CD4-positive, alpha-beta memory T cell (primary cell): ENCODE data around the gene PDIA2. TPM values are rescaled to one million over a fixed set of nuclear protein-coding genes. Genes with fewer than 3 reads are reported as not detected.
"Not testable (repeated sequence)": the region's sequence is repeated elsewhere in the genome, so short reads cannot be mapped to it uniquely, and the experiment has no call there.

Source experiments
- CTCF ChIA-PET: fragments of 350-600 bp; sonication (Branson Sonifier 250); formaldehyde crosslinking; loops from one replicate; lab custom pipeline; 2021; ENCODE audit warnings: inconsistent platforms; ENCODE audit not compliant: partially characterized antibody; lab: Charles Lee
- POLR2A ChIA-PET: fragments of 350-600 bp; sonication (Branson Sonifier 250); formaldehyde crosslinking; loops from one replicate; lab custom pipeline; 2021; ENCODE audit not compliant: partially characterized antibody; lab: Charles Lee
- DNase-seq, 5 donors: peaks; one replicate each; pipeline versions ENCODE4 v3.0.0 to v3.0.0-alpha.2; 2020 to 2022; ENCODE audit warnings: mixed read lengths in 1 of 5
- H3K27ac ChIP-seq: one replicate; pipeline ENCODE4 v1.7.0; 2013; ENCODE audit warnings: low read depth, low read length
- H3K27me3 ChIP-seq: 2 replicates; pipeline ENCODE4 v1.7.0; 2013; ENCODE audit warnings: mild to moderate bottlenecking, low read length, moderate library complexity; ENCODE audit not compliant: insufficient read depth
- H3K36me3 ChIP-seq: 2 replicates; pipeline ENCODE4 v1.7.0; 2013; ENCODE audit warnings: mild to moderate bottlenecking, low read length, moderate library complexity; ENCODE audit not compliant: insufficient read depth
- H3K4me1 ChIP-seq: 2 replicates; pipeline ENCODE4 v1.7.0; 2013; ENCODE audit warnings: mild to moderate bottlenecking, low read length, moderate library complexity; ENCODE audit not compliant: insufficient read depth
- H3K4me3 ChIP-seq, 2 donors: one replicate each; pipeline ENCODE4 v1.7.0; 2013; ENCODE audit warnings: low read length in 2 of 2, mild to moderate bottlenecking in 1 of 2
- H3K9me3 ChIP-seq, 2 donors: one replicate each; pipeline ENCODE4 v1.7.0; 2013; ENCODE audit warnings: low read length in 2 of 2, control low read depth in 1 of 2; ENCODE audit not compliant: control insufficient read depth in 1 of 2
- H3K27ac Mint-ChIP-seq, 7 donors: one replicate each; pipeline ENCODE4 v1.8.0; 2020 to 2021; ENCODE audit warnings: mixed read lengths in 7 of 7, mild to moderate bottlenecking in 6 of 7, inconsistent platforms in 3 of 7, moderate library complexity in 3 of 7
- H3K27me3 Mint-ChIP-seq, 2 donors: one replicate each; pipeline ENCODE4 v1.8.0; 2020 to 2021; ENCODE audit warnings: mixed read lengths in 2 of 2
- H3K36me3 Mint-ChIP-seq, 2 donors: one replicate each; pipeline ENCODE4 v1.8.0; 2020 to 2021; ENCODE audit warnings: mixed read lengths in 2 of 2, inconsistent platforms in 1 of 2, mild to moderate bottlenecking in 1 of 2
- H3K4me1 Mint-ChIP-seq, 4 donors: one replicate each; pipeline ENCODE4 v1.8.0; 2020 to 2021; ENCODE audit warnings: mixed read lengths in 4 of 4, mild to moderate bottlenecking in 1 of 4
- H3K4me3 Mint-ChIP-seq, 8 donors: one replicate each; pipeline ENCODE4 v1.8.0; 2020 to 2021; ENCODE audit warnings: mixed read lengths in 8 of 8, mild to moderate bottlenecking in 7 of 8, moderate library complexity in 6 of 8, inconsistent platforms in 3 of 8
- H3K9me3 Mint-ChIP-seq, 8 donors: one replicate each; pipeline ENCODE4 v1.8.0; 2020 to 2021; ENCODE audit warnings: mixed read lengths in 8 of 8, mild to moderate bottlenecking in 5 of 8, inconsistent platforms in 3 of 8, moderate library complexity in 1 of 8
- intact Hi-C: fragments of 100-400 bp; cut with micrococcal nuclease; formaldehyde crosslinking; loops from one replicate; pipeline ENCODE4 v1.15.1; 2023
- polyA plus RNA-seq, 2 donors: library from polyadenylated mRNA; unstranded; fragments of 300-500 nt; fragmentation: Illumina TruSeq; gene quantifications; one replicate each; pipeline ENCODE4 v1.2.3, GENCODE V29; 2021
- total RNA-seq, 2 experiments: library from RNA; stranded (reverse); gene quantifications; one replicate each; pipeline ENCODE4 v1.2.3, GENCODE V29; 2021

The PDIA2 gene
- total and polyA plus RNA-seq, 4 experiments from 2014 or later = not detected

DNA sequence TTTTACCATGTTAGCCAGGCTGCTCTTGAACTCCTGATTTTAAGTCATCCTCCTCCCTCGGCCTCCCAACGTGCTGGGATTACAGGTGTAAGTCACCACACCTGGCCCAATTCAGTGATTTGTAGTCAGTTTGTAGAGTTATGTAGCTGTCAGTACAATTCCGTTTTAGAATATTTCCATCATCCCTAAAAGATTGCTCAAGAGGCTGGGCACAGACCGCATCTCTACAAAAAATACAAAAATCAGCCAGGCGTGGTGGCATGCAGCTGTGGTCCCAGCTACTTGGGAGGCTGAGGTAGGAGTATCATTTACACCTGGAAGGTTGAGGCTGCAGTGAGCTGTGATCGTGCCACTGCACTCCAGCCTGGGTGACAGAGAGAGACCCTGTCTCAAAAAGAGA is 27.8 kb upstream of the PDIA2 start:
- Mint-ChIP-seq H3K4me1 (peaks cover 19 to 41% (median 29%) of the 10 kb centered on the region in 4 donors), H3K27ac (peak overlapping the region in 1 of 7 donors; percentile 55), H3K27me3 (no peaks in the 10 kb centered on the region), H3K9me3 (no peaks in the 10 kb centered on the region), H3K4me3 (peak overlapping the region in 1 of 8 donors; percentile 39), H3K36me3 (peaks cover 21 to 31% of the 10 kb centered on the region in 2 donors)
- Histone ChIP-seq H3K4me1 (peaks cover 22% of the 10 kb centered on the region), H3K27ac (no peak overlapping the region), H3K9me3 (no peaks in the 10 kb centered on the region), H3K36me3 (no peaks in the 10 kb centered on the region), H3K27me3 (no peaks in the 10 kb centered on the region), H3K4me3 (no peak overlapping the region)
- no peak for DNase-seq
- intact Hi-C loops = no loop called here
- POLR2A ChIA-PET = no interaction called here
- CTCF ChIA-PET = interaction anchor here (0.6 kb wide), 1 partner anchor 96 kb away, joined by 3 read pairs; no protein-coding TSS in a partner anchor

DNA sequence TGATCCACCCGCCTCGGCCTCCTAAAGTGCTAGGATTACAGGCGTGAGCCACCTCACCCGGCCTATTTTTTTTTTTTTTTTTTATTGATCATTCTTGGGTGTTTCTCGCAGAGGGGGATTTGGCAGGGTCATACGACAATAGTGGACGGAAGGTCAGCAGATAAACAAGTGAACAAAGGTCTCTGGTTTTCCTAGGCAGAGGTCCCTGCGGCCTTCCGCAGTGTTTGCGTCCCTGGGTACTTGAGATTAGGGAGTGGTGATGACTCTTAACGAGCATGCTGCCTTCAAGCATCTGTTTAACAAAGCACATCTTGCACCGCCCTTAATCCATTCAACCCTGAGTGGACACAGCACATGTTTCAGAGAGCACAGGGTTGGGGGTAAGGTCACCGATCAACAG is 24.9 kb upstream of the PDIA2 start:
- CTCF ChIA-PET = interaction anchor here (3.3 kb wide), 1 partner anchor 23 kb away, joined by 8 read pairs; the partner anchor contains the start of gene FAM234A
- POLR2A ChIA-PET, H3K27ac ChIP-seq, H3K27me3 Mint-ChIP-seq, DNase-seq, intact Hi-C loops, H3K9me3 Mint-ChIP-seq, H3K36me3 ChIP-seq, H3K27ac Mint-ChIP-seq, H3K27me3 ChIP-seq, H3K4me3 ChIP-seq, H3K4me3 Mint-ChIP-seq, H3K9me3 ChIP-seq: not testable (repeated sequence)
- Mint-ChIP-seq H3K4me1 (peaks cover 10 to 32% (median 17%) of the 10 kb centered on the region in 4 donors), H3K36me3 (peaks cover 27 to 37% of the 10 kb centered on the region in 2 donors)
- peaks cover 12% of the 10 kb centered on the region for H3K4me1 ChIP-seq

DNA sequence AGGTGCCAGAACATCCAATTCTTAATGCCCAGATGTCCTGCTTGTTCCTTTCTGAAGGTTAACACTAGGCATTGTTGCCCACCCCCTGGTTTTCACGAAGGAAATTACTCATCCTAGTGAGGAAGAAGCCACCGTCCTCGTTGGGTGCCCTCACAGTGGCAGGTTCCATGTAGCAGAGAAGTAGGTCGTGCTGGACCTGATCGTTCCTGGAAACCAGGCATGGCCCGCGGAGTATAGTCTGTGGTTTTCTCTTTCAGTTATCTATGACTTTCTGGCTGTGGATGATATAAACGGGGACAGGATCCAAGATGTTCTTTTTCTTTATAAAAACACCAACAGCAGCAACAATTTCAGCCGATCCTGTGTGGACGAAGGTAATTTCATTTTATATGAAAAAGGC is 23.7 kb upstream of the PDIA2 start:
- H3K9me3 ChIP-seq = no peaks in the 10 kb centered on the region
- H3K27me3 Mint-ChIP-seq = no peaks in the 10 kb centered on the region
- H3K27me3 ChIP-seq = no peaks in the 10 kb centered on the region
- ChIA-PET POLR2A (no interaction called here), CTCF (interaction anchor here (3.3 kb wide), 1 partner anchor 24 kb away, joined by 8 read pairs; the partner anchor contains the start of gene FAM234A)
- peaks cover 5 to 21% (median 9%) of the 10 kb centered on the region in 4 donors for H3K4me1 Mint-ChIP-seq
- no peaks in the 10 kb centered on the region for H3K36me3 ChIP-seq
- intact Hi-C loops = no loop called here
- H3K4me1 ChIP-seq = peaks cover under 1% of the 10 kb centered on the region
- H3K36me3 Mint-ChIP-seq = peaks cover 27 to 33% of the 10 kb centered on the region in 2 donors
- peak overlapping the region in 1 of 7 donors; percentile 3 for H3K27ac Mint-ChIP-seq
- no peaks in the 10 kb centered on the region for H3K9me3 Mint-ChIP-seq
- no peak overlapping the region for H3K27ac ChIP-seq
- peak in 1 of 5 donors; percentile 7 for DNase-seq
- H3K4me3 Mint-ChIP-seq = no peak overlapping the region
- H3K4me3 ChIP-seq = no peak overlapping the region

DNA sequence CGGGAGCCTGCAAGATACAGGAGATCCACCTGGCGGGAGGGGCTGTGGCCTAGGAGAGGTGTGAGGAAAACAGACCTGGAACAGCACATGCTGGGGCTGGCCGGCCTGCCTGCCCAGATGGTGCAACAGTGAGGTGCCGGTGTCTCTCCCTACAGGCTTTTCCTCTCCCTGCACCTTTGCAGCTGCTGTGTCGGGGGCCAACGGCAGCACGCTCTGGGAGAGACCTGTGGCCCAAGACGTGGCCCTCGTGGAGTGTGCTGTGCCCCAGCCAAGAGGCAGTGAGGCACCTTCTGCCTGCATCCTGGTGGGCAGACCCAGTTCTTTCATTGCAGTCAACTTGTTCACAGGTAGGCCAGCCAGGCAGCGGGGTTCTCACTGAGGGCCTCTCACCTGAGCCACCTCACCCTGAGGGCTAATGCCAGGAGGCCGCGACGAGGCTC is 23.1 kb upstream of the PDIA2 start:
- no peaks in the 10 kb centered on the region for H3K27me3 ChIP-seq
- CTCF ChIA-PET = interaction anchor here (3.3 kb wide), 1 partner anchor 25 kb away, joined by 8 read pairs; the partner anchor contains the start of gene FAM234A

DNA sequence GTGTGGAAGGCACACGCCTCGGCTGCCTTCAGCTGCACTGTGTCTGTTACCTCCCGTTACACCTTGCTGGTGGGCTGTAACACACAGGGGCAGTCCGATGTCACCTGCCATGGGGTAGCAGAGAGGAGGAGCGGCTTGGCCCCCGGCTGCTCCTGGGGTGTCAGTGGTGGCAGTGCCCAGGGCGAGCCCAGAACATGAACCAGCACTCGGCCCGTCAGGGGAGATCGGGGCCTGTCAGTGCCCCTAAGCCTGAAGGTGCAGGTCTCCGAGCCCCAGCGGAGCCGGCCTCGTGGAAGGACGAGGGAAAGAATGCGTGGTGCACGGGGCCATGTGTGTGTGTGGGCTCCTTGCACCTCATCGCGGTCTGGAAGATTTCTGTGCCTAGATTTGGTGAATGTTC is 22.6 kb upstream of the PDIA2 start:
- intact Hi-C loops = no loop called here
- Histone ChIP-seq H3K9me3 (no peaks in the 10 kb centered on the region), H3K36me3 (no peaks in the 10 kb centered on the region), H3K4me1 (peaks cover under 1% of the 10 kb centered on the region), H3K4me3 (no peak overlapping the region), H3K27me3 (no peaks in the 10 kb centered on the region), H3K27ac (no peak overlapping the region)
- ChIA-PET CTCF (interaction anchor here (3.3 kb wide), 1 partner anchor 25 kb away, joined by 8 read pairs; the partner anchor contains the start of gene FAM234A), POLR2A (no interaction called here)
- H3K27me3 Mint-ChIP-seq = no peaks in the 10 kb centered on the region
- H3K36me3 Mint-ChIP-seq = peaks cover 27 to 31% of the 10 kb centered on the region in 2 donors
- H3K4me1 Mint-ChIP-seq = peaks cover 3 to 11% (median 6%) of the 10 kb centered on the region in 4 donors
- peak in 1 of 5 donors; percentile 17 for DNase-seq
- no peak overlapping the region for H3K4me3 Mint-ChIP-seq
- H3K27ac Mint-ChIP-seq = peak overlapping the region in 1 of 7 donors; percentile 48
- no peaks in the 10 kb centered on the region for H3K9me3 Mint-ChIP-seq

More for the DNA sequence above, 23.1 kb upstream of the PDIA2 start:
- Histone ChIP-seq H3K36me3 (no peaks in the 10 kb centered on the region), H3K4me3 (no peak overlapping the region), H3K27ac (no peak overlapping the region), H3K9me3 (no peaks in the 10 kb centered on the region), H3K4me1 (no peaks in the 10 kb centered on the region)
- Mint-ChIP-seq H3K4me1 (peaks cover 3 to 15% (median 7%) of the 10 kb centered on the region in 4 donors), H3K36me3 (peaks cover 27 to 33% of the 10 kb centered on the region in 2 donors), H3K9me3 (no peaks in the 10 kb centered on the region), H3K4me3 (no peak overlapping the region), H3K27me3 (no peaks in the 10 kb centered on the region), H3K27ac (no peak overlapping the region)
- peak in 1 of 5 donors; percentile 2 for DNase-seq
- POLR2A ChIA-PET = no interaction called here
- intact Hi-C loops = no loop called here

DNA sequence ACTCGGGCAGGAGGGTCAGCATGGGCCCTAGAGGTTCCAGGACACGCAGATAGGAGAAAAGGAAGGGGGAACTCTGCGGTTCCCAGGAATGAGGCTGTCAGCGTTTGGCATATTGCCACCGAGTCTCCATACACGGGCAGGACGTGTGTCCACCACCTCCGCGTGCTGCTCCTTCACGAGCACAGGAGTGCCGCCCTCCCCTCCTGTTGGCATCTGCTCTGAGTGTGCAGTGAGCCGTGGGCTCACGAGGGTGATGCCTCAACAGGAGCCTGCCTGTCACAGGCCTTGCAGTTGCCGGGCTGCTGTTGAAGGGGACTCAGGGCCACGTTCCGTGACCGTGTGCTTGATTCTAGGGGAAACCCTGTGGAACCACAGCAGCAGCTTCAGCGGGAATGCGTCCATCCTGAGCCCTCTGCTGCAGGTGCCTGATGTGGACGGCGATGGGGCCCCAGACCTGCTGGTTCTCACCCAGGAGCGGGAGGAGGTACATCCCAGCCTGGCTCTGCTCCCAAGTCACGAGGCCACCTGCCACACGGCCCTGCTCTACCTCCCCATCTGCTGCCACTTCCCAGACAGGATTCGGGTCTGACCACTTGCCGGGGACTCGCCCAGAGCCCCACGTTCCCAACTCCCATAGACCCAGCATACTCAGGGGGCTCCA is 21.8 kb upstream of the PDIA2 start:
- Histone ChIP-seq H3K27me3 (no peaks in the 10 kb centered on the region), H3K27ac (no peak overlapping the region), H3K4me1 (peaks cover 6% of the 10 kb centered on the region), H3K36me3 (no peaks in the 10 kb centered on the region), H3K9me3 (no peaks in the 10 kb centered on the region), H3K4me3 (no peak overlapping the region)
- no peak overlapping the region for H3K27ac Mint-ChIP-seq
- ChIA-PET POLR2A (no interaction called here), CTCF (interaction anchor here (3.3 kb wide), 1 partner anchor 26 kb away, joined by 8 read pairs; the partner anchor contains the start of gene FAM234A)
- no peaks in the 10 kb centered on the region for H3K9me3 Mint-ChIP-seq
- H3K27me3 Mint-ChIP-seq = no peaks in the 10 kb centered on the region
- DNase-seq = peak in 1 of 5 donors; percentile 13
- H3K4me1 Mint-ChIP-seq = peaks cover 2 to 14% (median 3%) of the 10 kb centered on the region in 4 donors
- intact Hi-C loops = no loop called here
- peaks cover 22 to 26% of the 10 kb centered on the region in 2 donors for H3K36me3 Mint-ChIP-seq
- H3K4me3 Mint-ChIP-seq = no peak overlapping the region

DNA sequence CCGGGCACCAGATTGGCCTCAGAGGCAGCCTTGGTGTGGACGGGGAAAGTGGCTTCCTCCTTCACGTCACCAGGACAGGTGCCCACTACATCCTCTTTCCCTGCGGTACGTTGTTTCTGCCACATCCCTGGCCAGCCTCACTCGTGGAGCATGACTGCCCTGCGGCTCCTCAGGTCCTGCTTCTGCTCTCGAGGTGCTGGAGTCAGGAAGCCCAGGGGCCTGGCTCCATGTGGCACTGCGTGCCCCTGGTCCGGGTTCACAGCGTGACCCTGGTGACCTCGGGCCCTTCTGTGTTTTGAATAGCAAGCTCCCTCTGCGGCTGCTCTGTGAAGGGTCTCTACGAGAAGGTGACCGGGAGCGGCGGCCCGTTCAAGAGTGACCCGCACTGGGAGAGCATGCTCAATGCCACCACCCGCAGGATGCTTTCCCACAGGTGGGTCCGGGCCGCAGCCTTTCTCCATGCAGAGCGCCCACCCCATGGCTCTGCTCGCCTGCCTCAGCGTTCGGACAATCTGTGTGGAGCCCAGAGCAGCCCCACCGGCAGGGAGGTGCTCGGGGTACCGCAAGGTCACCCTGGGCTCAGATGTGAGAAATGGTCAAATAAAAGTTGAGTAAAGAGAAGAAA is 20.7 kb upstream of the PDIA2 start:
- H3K4me1 Mint-ChIP-seq = peaks cover 0 to 13% (median 2%) of the 10 kb centered on the region in 4 donors
- Histone ChIP-seq H3K4me1 (peaks cover 6% of the 10 kb centered on the region), H3K27me3 (no peaks in the 10 kb centered on the region), H3K36me3 (no peaks in the 10 kb centered on the region), H3K9me3 (no peaks in the 10 kb centered on the region), H3K4me3 (no peak overlapping the region), H3K27ac (no peak overlapping the region)
- no peaks in the 10 kb centered on the region for H3K9me3 Mint-ChIP-seq
- H3K27ac Mint-ChIP-seq = peak overlapping the region in 1 of 7 donors; percentile 24
- ChIA-PET POLR2A (interaction anchor here (0.6 kb wide), 1 partner anchor 9 kb away, joined by 3 read pairs; no protein-coding TSS in a partner anchor), CTCF (no interaction called here)
- H3K36me3 Mint-ChIP-seq = peaks cover 19 to 24% of the 10 kb centered on the region in 2 donors
- intact Hi-C loops = no loop called here
- peak in 1 of 5 donors; percentile 37 for DNase-seq
- H3K4me3 Mint-ChIP-seq = no peak overlapping the region
- no peaks in the 10 kb centered on the region for H3K27me3 Mint-ChIP-seq
